SK-N-SH (cell line): Measurements from ENCODE around the gene FFAR2. TPM values are rescaled to one million over a fixed set of nuclear protein-coding genes. Genes with fewer than 3 reads are reported as not detected.

Experiments
- CTCF ChIA-PET: fragments of 300-600, 350-600 bp; formaldehyde crosslinking; extraction: SDS; loops from one replicate; lab custom pipeline; 2021; lab: Yijun Ruan, JAX
- POLR2A ChIA-PET: fragments of 350-600 bp; sonication (Branson Sonifier 250); formaldehyde crosslinking; extraction: SDS; loops from one replicate; lab custom pipeline; 2020; ENCODE audit warnings: antibody characterized with exemption, inconsistent platforms; lab: Yijun Ruan, JAX
- DNase-seq: peaks from one replicate; pipeline ENCODE4 v3.0.0; 2012
- H2AFZ ChIP-seq: fragments of 200-600 bp; sonication (generic); 2 replicates; pipeline ENCODE4 v1.8.1; 2016; ENCODE audit warnings: antibody characterized with exemption, mild to moderate bottlenecking, low read depth
- H3F3A ChIP-seq: fragments of 200-600 bp; sonication (generic); replicated peaks from 2 replicates; pipeline ENCODE3; 2016; ENCODE audit warnings: antibody characterized with exemption, mild to moderate bottlenecking; ENCODE audit not compliant: insufficient read depth
- H3K27ac ChIP-seq, 2 experiments: fragments of 200-500 bp in 1 of 2; fragments of 200-600 bp in 1 of 2; sonication (Bioruptor generic) in 1 of 2; sonication (generic), shearing (Covaris generic) in 1 of 2; 2 replicates each; pipeline versions ENCODE4 v1.5.1 to v1.6.1; 2014 to 2016; ENCODE audit warnings: low read depth in 2 of 2, inconsistent platforms in 1 of 2, low read length in 1 of 2, mild to moderate bottlenecking in 1 of 2, mixed read lengths in 1 of 2
- H3K27me3 ChIP-seq: fragments of 200-600 bp; sonication (generic), shearing (Covaris generic); 2 replicates; pipeline ENCODE4 v1.6.1; 2016; ENCODE audit warnings: mixed run types; ENCODE audit not compliant: insufficient read depth
- H3K36me3 ChIP-seq, 2 experiments: fragments of 200-500 bp in 1 of 2; fragments of 200-600 bp in 1 of 2; sonication (Bioruptor generic) in 1 of 2; sonication (generic) in 1 of 2; replicated peaks in 1 of 2; 2 replicates each; pipeline versions ENCODE3 to v1.5.1; 2014 to 2016; ENCODE audit warnings: low read length in 1 of 2, mild to moderate bottlenecking in 1 of 2; ENCODE audit not compliant: insufficient read depth in 2 of 2, control insufficient read depth in 1 of 2
- H3K4me1 ChIP-seq, 2 experiments: fragments of 200-500 bp in 1 of 2; fragments of 200-600 bp in 1 of 2; sonication (Bioruptor generic) in 1 of 2; sonication (generic), shearing (Covaris generic) in 1 of 2; 2 replicates each; pipeline versions ENCODE4 v1.5.1 to v1.6.1; 2014 to 2016; ENCODE audit warnings: low read depth in 1 of 2, low read length in 1 of 2, mixed run types in 1 of 2; ENCODE audit not compliant: insufficient read depth in 2 of 2, control insufficient read depth in 1 of 2
- H3K4me2 ChIP-seq: fragments of 200-600 bp; sonication (generic), shearing (Covaris generic); 2 replicates; pipeline ENCODE4 v1.6.1; 2017; ENCODE audit warnings: mixed run types
- H3K4me3 ChIP-seq, 2 experiments: fragments of 200-500 bp in 1 of 2; fragments of 200-600 bp in 1 of 2; sonication (Bioruptor generic) in 1 of 2; sonication (generic), shearing (Covaris generic) in 1 of 2; 2 replicates each; pipeline versions ENCODE4 v1.5.1 to v1.8.1; 2014 to 2016; ENCODE audit warnings: low read depth in 2 of 2, inconsistent platforms in 1 of 2, low read length in 1 of 2, mild to moderate bottlenecking in 1 of 2, mixed read lengths in 1 of 2, moderate library complexity in 1 of 2
- H3K79me2 ChIP-seq: fragments of 200-600 bp; sonication (generic); 2 replicates; pipeline ENCODE4 v1.8.1; 2017; ENCODE audit warnings: mild to moderate bottlenecking; ENCODE audit not compliant: insufficient read depth
- H3K9ac ChIP-seq: fragments of 200-600 bp; sonication (generic); 2 replicates; pipeline ENCODE4 v1.6.1; 2017; ENCODE audit warnings: mixed run types
- H3K9me2 ChIP-seq: fragments of 200-600 bp; sonication (generic); 2 replicates; pipeline ENCODE4 v1.6.1; 2017; ENCODE audit warnings: mixed run types
- H3K9me3 ChIP-seq: fragments of 200-600 bp; sonication (generic); 2 replicates; pipeline ENCODE4 v1.6.1; 2017; ENCODE audit warnings: mixed run types, mild to moderate bottlenecking, moderate library complexity
- H4K20me1 ChIP-seq: fragments of 200-600 bp; sonication (generic); 2 replicates; pipeline ENCODE4 v1.6.1; 2017; ENCODE audit warnings: mild to moderate bottlenecking, mixed run types; ENCODE audit not compliant: insufficient read depth
- CTCF ChIP-seq: fragments of 200-600 bp; sonication (generic); IDR thresholded peaks from 2 replicates; pipeline ENCODE4 v1.6.1; 2017; ENCODE audit warnings: antibody characterized with exemption, mild to moderate bottlenecking, moderate library complexity
- EZH2phosphoT487 ChIP-seq: fragments of 200-600 bp; sonication (generic); IDR thresholded peaks from 2 replicates; pipeline ENCODE4 v1.6.1; 2017; ENCODE audit warnings: low read depth, mixed run types, mild to moderate bottlenecking, antibody characterized with exemption, moderate library complexity, borderline replicate concordance
- FOXJ3 ChIP-seq: sonication (generic); formaldehyde crosslinking; IDR thresholded peaks from 2 replicates; pipeline ENCODE4 v1.5.1; 2020; ENCODE audit warnings: mild to moderate bottlenecking, missing genetic modification reagents
- FOXM1 ChIP-seq: IDR thresholded peaks from 2 replicates; pipeline ENCODE4 v1.4.0; 2012; ENCODE audit warnings: low read depth, mild to moderate bottlenecking
- GABPA ChIP-seq: IDR thresholded peaks from 2 replicates; pipeline ENCODE4 v1.4.0; 2012; ENCODE audit warnings: low read depth, mild to moderate bottlenecking
- GATA2 ChIP-seq: sonication (generic); formaldehyde crosslinking; IDR thresholded peaks from 2 replicates; pipeline ENCODE4 v1.5.0; 2020; ENCODE audit warnings: mild to moderate bottlenecking, missing genetic modification reagents
- JUND ChIP-seq: IDR thresholded peaks from 2 replicates; pipeline ENCODE4 v1.4.0; 2012
- MXI1 ChIP-seq: IDR thresholded peaks from 2 replicates; pipeline ENCODE4 v1.6.1; 2012; ENCODE audit warnings: mild to moderate bottlenecking, low read depth, low read length, improper control_type of control experiment
- PBX3 ChIP-seq: IDR thresholded peaks from 2 replicates; pipeline ENCODE4; 2012
- RAD21 ChIP-seq: IDR thresholded peaks from 2 replicates; pipeline ENCODE4 v1.6.1; 2012; ENCODE audit warnings: mild to moderate bottlenecking, low read length
- RCOR1 ChIP-seq: fragments of 150-350 bp; IDR thresholded peaks from 2 replicates; pipeline ENCODE4 v1.6.1; 2017; ENCODE audit warnings: antibody characterized with exemption, low read length
- RFX5 ChIP-seq: IDR thresholded peaks from 2 replicates; pipeline ENCODE4 v1.6.1; 2012; ENCODE audit warnings: mild to moderate bottlenecking, improper control_type of control experiment, low read length
- RXRA ChIP-seq: IDR thresholded peaks from 2 replicates; pipeline ENCODE4 v1.4.0; 2012; ENCODE audit warnings: low read depth, mild to moderate bottlenecking, borderline replicate concordance
- SIN3A ChIP-seq: IDR thresholded peaks from 2 replicates; pipeline ENCODE4 v1.6.1; 2012; ENCODE audit warnings: low read depth, mild to moderate bottlenecking, low read length, moderate library complexity, borderline replicate concordance
- TEAD4 ChIP-seq: IDR thresholded peaks from 2 replicates; pipeline ENCODE4 v1.4.0; 2012; ENCODE audit warnings: mild to moderate bottlenecking, borderline replicate concordance; ENCODE audit not compliant: insufficient read depth
- USF1 ChIP-seq: IDR thresholded peaks from 2 replicates; pipeline ENCODE4 v1.4.0; 2012; ENCODE audit warnings: low read depth, borderline replicate concordance
- ZBTB33 ChIP-seq: IDR thresholded peaks from 2 replicates; pipeline ENCODE4 v1.4.0; 2012; ENCODE audit warnings: low read depth, borderline replicate concordance
- WGBS: methylation state at CpG from one replicate; pipeline ENCODE4 v1.1.6; 2017; ENCODE audit warnings: low lambda C conversion rate; 5-methylcytosine and 5-hydroxymethylcytosine counted together
- polyA plus RNA-seq, 3 experiments: library from polyadenylated mRNA; depleted of rRNA; stranded (reverse); fragments of >200 nt; gene quantifications; 2 replicates each; pipeline ENCODE4 v1.2.3, GENCODE V29; 2012
- TF ChIP-seq, protein P1 (sequence below): IDR thresholded peaks from 2 replicates; pipeline ENCODE4 v1.6.1; 2012; ENCODE audit warnings: mild to moderate bottlenecking, low read depth, low read length, moderate library complexity

FFAR2 gene
- polyA plus RNA-seq, 1 of the 3 experiments (the other 2 are of a cell fraction): not detected

GRCh38 chr19:35416331-35416730 lies 31.7 kb upstream of the FFAR2 start:
- H3K36me3 ChIP-seq: no peaks in the 10 kb centered on the region
- no peaks in the 10 kb centered on the region for H3K9me2 ChIP-seq
- H3K79me2 ChIP-seq: no peaks in the 10 kb centered on the region
- CTCF ChIA-PET: interaction anchor here (0.7 to 0.9 kb wide), 2 partner anchors 45 to 64 kb away, joined by 3 read pairs; no protein-coding TSS in a partner anchor
- H2AFZ ChIP-seq: no peak overlapping the region
- no peaks in the 10 kb centered on the region for H3K9me3 ChIP-seq
- H3K27me3 ChIP-seq: peaks cover 66% of the 10 kb centered on the region
- no peaks in the 10 kb centered on the region for H3F3A ChIP-seq
- no peak overlapping the region for H3K4me3 ChIP-seq
- H3K9ac ChIP-seq: no peak overlapping the region
- no peak overlapping the region for H3K27ac ChIP-seq
- 30% methylated on average over 7 of the region's 7 CpGs for WGBS
- no peak overlapping the region for H3K4me2 ChIP-seq
- TF ChIP-seq SIN3A (no peak), TEAD4 (no peak), RXRA (no peak), FOXM1 (no peak), RAD21 (no peak), CTCF (no peak), GABPA (no peak), PBX3 (no peak), ZBTB33 (no peak), RFX5 (no peak), EZH2phosphoT487 (no peak), FOXJ3 (CRISPR knock-in tag) (no peak), MXI1 (no peak), RCOR1 (no peak), JUND (no peak), USF1 (no peak), GATA2 (no peak)
- TF ChIP-seq, protein P1, sequence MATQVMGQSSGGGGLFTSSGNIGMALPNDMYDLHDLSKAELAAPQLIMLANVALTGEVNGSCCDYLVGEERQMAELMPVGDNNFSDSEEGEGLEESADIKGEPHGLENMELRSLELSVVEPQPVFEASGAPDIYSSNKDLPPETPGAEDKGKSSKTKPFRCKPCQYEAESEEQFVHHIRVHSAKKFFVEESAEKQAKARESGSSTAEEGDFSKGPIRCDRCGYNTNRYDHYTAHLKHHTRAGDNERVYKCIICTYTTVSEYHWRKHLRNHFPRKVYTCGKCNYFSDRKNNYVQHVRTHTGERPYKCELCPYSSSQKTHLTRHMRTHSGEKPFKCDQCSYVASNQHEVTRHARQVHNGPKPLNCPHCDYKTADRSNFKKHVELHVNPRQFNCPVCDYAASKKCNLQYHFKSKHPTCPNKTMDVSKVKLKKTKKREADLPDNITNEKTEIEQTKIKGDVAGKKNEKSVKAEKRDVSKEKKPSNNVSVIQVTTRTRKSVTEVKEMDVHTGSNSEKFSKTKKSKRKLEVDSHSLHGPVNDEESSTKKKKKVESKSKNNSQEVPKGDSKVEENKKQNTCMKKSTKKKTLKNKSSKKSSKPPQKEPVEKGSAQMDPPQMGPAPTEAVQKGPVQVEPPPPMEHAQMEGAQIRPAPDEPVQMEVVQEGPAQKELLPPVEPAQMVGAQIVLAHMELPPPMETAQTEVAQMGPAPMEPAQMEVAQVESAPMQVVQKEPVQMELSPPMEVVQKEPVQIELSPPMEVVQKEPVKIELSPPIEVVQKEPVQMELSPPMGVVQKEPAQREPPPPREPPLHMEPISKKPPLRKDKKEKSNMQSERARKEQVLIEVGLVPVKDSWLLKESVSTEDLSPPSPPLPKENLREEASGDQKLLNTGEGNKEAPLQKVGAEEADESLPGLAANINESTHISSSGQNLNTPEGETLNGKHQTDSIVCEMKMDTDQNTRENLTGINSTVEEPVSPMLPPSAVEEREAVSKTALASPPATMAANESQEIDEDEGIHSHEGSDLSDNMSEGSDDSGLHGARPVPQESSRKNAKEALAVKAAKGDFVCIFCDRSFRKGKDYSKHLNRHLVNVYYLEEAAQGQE: no peak
- POLR2A ChIA-PET: no interaction called here
- H4K20me1 ChIP-seq: no peaks in the 10 kb centered on the region
- H3K4me1 ChIP-seq: no peaks in the 10 kb centered on the region
- no peak for DNase-seq
